ENCODE data around the gene DMAC2. TPM values are rescaled to one million over a fixed set of nuclear protein-coding genes. Genes with fewer than 3 reads are reported as not detected.

Gene DMAC2
- total and polyA plus RNA-seq, 2 experiments from 2014 or later: 77.2 to 86.5 TPM

DNA sequence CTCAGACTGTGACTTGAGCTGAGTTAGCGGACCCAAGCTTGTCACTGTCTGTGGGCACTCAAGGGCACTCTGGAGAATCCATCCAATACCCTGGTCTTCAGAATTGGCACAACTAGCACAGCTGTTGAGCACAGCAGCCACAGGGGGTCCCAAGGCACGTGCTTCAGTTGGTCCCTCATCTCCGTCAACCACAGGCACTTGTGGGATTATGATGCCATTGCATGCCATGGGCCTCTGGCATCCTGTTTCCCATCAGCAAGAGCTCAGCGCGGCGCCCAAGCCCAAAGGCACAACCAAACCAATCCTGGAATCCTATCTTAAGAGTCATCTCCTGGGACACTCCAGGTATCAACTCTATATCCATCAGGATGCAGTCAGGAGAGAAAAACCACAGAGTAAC is 8.8 kb downstream of the DMAC2 start:
- H3K36me3 ChIP-seq (ENCODE audit: insufficient read depth): no peaks in the 10 kb centered on the region
- TF ChIP-seq NANOG (IDR thresholded peaks at IDR 0.05; ENCODE audit: borderline replicate concordance): no peak
- TF ChIP-seq ZNF114 (CRISPR knock-in tag; IDR thresholded peaks at IDR 0.05): no peak
- TF ChIP-seq STAT1 (IDR thresholded peaks at IDR 0.05; ENCODE audit: unreplicated experiment): no peak
- TF ChIP-seq, protein P1, sequence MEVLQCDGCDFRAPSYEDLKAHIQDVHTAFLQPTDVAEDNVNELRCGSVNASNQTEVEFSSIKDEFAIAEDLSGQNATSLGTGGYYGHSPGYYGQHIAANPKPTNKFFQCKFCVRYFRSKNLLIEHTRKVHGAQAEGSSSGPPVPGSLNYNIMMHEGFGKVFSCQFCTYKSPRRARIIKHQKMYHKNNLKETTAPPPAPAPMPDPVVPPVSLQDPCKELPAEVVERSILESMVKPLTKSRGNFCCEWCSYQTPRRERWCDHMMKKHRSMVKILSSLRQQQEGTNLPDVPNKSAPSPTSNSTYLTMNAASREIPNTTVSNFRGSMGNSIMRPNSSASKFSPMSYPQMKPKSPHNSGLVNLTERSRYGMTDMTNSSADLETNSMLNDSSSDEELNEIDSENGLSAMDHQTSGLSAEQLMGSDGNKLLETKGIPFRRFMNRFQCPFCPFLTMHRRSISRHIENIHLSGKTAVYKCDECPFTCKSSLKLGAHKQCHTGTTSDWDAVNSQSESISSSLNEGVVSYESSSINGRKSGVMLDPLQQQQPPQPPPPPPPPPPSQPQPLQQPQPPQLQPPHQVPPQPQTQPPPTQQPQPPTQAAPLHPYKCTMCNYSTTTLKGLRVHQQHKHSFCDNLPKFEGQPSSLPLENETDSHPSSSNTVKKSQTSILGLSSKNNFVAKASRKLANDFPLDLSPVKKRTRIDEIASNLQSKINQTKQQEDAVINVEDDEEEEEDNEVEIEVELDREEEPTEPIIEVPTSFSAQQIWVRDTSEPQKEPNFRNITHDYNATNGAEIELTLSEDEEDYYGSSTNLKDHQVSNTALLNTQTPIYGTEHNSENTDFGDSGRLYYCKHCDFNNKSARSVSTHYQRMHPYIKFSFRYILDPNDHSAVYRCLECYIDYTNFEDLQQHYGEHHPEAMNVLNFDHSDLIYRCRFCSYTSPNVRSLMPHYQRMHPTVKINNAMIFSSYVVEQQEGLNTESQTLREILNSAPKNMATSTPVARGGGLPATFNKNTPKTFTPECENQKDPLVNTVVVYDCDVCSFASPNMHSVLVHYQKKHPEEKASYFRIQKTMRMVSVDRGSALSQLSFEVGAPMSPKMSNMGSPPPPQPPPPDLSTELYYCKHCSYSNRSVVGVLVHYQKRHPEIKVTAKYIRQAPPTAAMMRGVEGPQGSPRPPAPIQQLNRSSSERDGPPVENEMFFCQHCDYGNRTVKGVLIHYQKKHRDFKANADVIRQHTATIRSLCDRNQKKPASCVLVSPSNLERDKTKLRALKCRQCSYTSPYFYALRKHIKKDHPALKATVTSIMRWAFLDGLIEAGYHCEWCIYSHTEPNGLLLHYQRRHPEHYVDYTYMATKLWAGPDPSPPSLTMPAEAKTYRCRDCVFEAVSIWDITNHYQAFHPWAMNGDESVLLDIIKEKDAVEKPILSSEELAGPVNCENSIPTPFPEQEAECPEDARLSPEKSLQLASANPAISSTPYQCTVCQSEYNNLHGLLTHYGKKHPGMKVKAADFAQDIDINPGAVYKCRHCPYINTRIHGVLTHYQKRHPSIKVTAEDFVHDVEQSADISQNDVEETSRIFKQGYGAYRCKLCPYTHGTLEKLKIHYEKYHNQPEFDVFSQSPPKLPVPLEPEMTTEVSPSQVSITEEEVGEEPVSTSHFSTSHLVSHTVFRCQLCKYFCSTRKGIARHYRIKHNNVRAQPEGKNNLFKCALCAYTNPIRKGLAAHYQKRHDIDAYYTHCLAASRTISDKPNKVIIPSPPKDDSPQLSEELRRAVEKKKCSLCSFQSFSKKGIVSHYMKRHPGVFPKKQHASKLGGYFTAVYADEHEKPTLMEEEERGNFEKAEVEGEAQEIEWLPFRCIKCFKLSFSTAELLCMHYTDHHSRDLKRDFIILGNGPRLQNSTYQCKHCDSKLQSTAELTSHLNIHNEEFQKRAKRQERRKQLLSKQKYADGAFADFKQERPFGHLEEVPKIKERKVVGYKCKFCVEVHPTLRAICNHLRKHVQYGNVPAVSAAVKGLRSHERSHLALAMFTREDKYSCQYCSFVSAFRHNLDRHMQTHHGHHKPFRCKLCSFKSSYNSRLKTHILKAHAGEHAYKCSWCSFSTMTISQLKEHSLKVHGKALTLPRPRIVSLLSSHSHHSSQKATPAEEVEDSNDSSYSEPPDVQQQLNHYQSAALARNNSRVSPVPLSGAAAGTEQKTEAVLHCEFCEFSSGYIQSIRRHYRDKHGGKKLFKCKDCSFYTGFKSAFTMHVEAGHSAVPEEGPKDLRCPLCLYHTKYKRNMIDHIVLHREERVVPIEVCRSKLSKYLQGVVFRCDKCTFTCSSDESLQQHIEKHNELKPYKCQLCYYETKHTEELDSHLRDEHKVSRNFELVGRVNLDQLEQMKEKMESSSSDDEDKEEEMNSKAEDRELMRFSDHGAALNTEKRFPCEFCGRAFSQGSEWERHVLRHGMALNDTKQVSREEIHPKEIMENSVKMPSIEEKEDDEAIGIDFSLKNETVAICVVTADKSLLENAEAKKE (CRISPR knock-in tag; IDR thresholded peaks at IDR 0.05): no peak
- no peak for TF ChIP-seq POLR2AphosphoS5 (IDR thresholded peaks at IDR 0.05; ENCODE audit: low read depth)
- TF ChIP-seq, protein P2, sequence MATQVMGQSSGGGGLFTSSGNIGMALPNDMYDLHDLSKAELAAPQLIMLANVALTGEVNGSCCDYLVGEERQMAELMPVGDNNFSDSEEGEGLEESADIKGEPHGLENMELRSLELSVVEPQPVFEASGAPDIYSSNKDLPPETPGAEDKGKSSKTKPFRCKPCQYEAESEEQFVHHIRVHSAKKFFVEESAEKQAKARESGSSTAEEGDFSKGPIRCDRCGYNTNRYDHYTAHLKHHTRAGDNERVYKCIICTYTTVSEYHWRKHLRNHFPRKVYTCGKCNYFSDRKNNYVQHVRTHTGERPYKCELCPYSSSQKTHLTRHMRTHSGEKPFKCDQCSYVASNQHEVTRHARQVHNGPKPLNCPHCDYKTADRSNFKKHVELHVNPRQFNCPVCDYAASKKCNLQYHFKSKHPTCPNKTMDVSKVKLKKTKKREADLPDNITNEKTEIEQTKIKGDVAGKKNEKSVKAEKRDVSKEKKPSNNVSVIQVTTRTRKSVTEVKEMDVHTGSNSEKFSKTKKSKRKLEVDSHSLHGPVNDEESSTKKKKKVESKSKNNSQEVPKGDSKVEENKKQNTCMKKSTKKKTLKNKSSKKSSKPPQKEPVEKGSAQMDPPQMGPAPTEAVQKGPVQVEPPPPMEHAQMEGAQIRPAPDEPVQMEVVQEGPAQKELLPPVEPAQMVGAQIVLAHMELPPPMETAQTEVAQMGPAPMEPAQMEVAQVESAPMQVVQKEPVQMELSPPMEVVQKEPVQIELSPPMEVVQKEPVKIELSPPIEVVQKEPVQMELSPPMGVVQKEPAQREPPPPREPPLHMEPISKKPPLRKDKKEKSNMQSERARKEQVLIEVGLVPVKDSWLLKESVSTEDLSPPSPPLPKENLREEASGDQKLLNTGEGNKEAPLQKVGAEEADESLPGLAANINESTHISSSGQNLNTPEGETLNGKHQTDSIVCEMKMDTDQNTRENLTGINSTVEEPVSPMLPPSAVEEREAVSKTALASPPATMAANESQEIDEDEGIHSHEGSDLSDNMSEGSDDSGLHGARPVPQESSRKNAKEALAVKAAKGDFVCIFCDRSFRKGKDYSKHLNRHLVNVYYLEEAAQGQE (IDR thresholded peaks at IDR 0.05; ENCODE audit: unreplicated experiment): no peak
- no peak for TF ChIP-seq EZH2 (IDR thresholded peaks at IDR 0.05; ENCODE audit: low read depth, unreplicated experiment)
- no peak for TF ChIP-seq EZH2phosphoT487 (IDR thresholded peaks at IDR 0.05; ENCODE audit: unreplicated experiment)
- TF ChIP-seq, protein P3, sequence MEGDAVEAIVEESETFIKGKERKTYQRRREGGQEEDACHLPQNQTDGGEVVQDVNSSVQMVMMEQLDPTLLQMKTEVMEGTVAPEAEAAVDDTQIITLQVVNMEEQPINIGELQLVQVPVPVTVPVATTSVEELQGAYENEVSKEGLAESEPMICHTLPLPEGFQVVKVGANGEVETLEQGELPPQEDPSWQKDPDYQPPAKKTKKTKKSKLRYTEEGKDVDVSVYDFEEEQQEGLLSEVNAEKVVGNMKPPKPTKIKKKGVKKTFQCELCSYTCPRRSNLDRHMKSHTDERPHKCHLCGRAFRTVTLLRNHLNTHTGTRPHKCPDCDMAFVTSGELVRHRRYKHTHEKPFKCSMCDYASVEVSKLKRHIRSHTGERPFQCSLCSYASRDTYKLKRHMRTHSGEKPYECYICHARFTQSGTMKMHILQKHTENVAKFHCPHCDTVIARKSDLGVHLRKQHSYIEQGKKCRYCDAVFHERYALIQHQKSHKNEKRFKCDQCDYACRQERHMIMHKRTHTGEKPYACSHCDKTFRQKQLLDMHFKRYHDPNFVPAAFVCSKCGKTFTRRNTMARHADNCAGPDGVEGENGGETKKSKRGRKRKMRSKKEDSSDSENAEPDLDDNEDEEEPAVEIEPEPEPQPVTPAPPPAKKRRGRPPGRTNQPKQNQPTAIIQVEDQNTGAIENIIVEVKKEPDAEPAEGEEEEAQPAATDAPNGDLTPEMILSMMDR (conservative IDR thresholded peaks at IDR 0.05; ENCODE audit: low read depth in 2 of 2): no peak
- TF ChIP-seq, protein P4, sequence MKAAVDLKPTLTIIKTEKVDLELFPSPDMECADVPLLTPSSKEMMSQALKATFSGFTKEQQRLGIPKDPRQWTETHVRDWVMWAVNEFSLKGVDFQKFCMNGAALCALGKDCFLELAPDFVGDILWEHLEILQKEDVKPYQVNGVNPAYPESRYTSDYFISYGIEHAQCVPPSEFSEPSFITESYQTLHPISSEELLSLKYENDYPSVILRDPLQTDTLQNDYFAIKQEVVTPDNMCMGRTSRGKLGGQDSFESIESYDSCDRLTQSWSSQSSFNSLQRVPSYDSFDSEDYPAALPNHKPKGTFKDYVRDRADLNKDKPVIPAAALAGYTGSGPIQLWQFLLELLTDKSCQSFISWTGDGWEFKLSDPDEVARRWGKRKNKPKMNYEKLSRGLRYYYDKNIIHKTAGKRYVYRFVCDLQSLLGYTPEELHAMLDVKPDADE (IDR thresholded peaks at IDR 0.05): no peak
- no peak for TF ChIP-seq ZNF331 (CRISPR knock-in tag; IDR thresholded peaks at IDR 0.05; ENCODE audit: low read depth)

More for the DNA sequence above, 8.8 kb downstream of the DMAC2 start:
- H3K27ac ChIP-seq (ENCODE audit: low read depth): no peak overlapping the region
- Mint-ChIP-seq H3K4me1 (peaks cover 18% of the 10 kb centered on the region), H3K27ac (no peak overlapping the region), H3K36me3 (ENCODE audit: low read depth) (peaks cover 28% of the 10 kb centered on the region), H3K27me3 (ENCODE audit: insufficient read depth, low read depth, poor library complexity) (peaks cover 15% of the 10 kb centered on the region), H3K4me3 (no peak overlapping the region), H3K9me3 (no peaks in the 10 kb centered on the region; the same call in 2 of the 3 replicates)
- no peak overlapping the region for H3K4me2 ChIP-seq
- H3K27me3 ChIP-seq (ENCODE audit: insufficient read depth): no peaks in the 10 kb centered on the region
- H3K4me3 ChIP-seq: no peak overlapping the region
- no peaks in the 10 kb centered on the region; the same call in 1 of the 2 replicates for H4K20me1 ChIP-seq (replicated peaks; ENCODE audit: insufficient read depth)
- no peaks in the 10 kb centered on the region for H3K79me2 ChIP-seq (replicated peaks; ENCODE audit: insufficient read depth)
- peaks cover 12% of the 10 kb centered on the region for H3K4me1 ChIP-seq (ENCODE audit: insufficient read depth)
- no peak overlapping the region for H2AFZ ChIP-seq
- no peaks in the 10 kb centered on the region for H3K9me2 ChIP-seq (ENCODE audit: insufficient read depth)
- DNase-seq (ENCODE audit: low spot score) (no peak), ATAC-seq (no peak)
- 0 out of 2 replicates have a peak, but pooled peaks cover 10% of the 10 kb centered on the region for H3F3A ChIP-seq (replicated peaks; ENCODE audit: low read depth)
